HG03196 (cell line): ENCODE data around the gene DNM1.
A peak's percentile ranks its signal among the peaks of the same experiment; 100 is the strongest.
"Not testable (repeated sequence)": the region's sequence is repeated elsewhere in the genome, so short reads cannot be mapped to it uniquely, and the experiment has no call there.

Experiments used
- ATAC-seq: cut with Tn5 transposase; IDR thresholded peaks from one replicate; pipeline ENCODE4 v1.9.1; 2021; ENCODE audit not compliant: unreplicated experiment

DNM1 gene

DNA sequence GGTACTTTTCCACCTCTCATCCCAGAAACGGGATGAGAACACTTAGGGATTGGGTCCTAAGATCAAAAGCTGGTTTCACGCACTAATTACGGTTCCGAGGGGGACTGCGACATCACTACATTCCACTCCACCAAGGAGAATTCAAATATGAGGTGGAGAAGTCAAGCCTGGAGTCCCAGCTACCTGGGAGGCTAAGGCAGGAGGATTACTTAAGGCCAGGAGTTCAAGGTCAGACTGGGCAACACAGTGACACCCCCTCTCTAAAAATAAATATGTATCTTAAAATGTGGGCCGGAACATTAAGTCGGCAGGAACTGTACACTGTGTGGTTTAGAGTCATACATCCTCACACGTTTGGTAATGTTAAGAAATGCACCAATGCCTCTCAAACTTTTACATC, 71.1 kb downstream of the DNM1 start:
- ATAC-seq, result no peak

DNA sequence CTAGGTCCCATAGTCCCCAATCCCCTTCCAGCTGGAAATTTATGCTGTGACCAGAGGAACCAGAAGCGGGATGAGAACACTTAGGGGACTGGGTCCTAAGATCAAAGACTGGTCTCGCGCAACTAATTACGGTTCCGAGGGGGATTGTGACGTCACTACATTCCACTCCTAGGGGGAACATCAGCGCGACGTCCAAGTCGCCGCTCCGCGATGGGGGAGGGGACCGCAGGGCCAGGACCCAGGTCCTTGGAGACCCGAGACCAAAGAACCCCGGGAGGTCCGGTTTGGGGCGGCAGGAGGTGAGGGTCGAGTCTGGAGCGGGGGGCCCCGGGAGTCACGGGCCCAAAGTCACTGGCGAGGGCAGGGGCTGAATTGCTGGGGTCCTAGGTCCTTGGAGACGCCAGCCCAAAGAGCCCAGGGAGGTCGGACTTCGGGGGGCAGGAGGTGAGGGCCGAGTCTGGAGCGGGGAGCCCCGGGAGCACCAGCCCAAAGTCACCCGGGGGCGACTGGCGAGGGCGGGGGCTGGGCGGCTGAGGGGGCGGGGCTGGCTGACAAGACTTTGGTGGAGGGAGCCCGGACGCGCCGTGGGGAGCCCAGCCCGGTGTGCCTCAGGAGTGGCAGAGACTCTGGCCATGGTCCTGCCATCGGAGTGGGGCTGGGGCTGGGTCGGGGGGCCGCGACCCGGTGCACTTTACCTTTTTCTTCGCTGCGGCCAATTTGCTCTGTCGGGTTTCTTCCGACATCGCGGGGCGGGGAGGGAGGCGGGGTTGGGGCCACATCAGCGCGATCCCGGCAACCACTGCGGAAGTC, 72.2 kb downstream of the DNM1 start, which contains the start of gene GOLGA2:
TSS of gene GOLGA2 (minus strand) at position 810 of the 810 bp plus-strand sequence. CDS start at position 779, 31 bp downstream.
- ATAC-seq, result peak; percentile 48

DNA sequence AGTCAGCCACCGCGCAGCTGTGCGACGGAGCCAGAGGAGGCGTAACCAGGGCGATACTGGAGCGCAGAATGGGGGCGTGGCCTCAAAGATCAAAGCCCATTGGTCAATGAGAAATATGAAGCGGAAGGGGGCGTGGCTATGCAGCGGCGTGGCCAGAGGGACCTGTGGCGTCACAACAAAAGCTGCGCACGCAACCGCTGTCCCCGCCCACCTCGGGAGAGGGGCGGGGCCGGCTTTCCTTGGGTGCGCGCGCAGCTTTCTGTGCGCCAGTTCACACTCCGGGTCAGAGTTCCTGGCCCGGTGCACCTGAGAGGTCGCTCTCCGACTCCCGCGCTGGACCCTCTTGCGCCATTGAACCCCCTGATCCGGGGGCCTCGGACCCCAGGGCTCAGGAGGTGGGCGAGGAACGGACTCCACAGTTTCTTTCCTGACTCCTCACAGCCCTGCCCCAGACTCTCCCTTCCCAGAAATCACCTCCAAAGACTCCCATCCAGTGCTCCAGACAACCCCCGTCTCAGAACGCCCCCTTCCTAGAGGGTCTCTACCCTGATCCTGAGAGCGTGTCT, 72.9 kb downstream of the DNM1 start, which contains the start of gene SWI5:
TSS of gene SWI5 (plus strand) at position 269 of the 566 bp plus-strand sequence.
- peak; percentile 91 for ATAC-seq

DNA sequence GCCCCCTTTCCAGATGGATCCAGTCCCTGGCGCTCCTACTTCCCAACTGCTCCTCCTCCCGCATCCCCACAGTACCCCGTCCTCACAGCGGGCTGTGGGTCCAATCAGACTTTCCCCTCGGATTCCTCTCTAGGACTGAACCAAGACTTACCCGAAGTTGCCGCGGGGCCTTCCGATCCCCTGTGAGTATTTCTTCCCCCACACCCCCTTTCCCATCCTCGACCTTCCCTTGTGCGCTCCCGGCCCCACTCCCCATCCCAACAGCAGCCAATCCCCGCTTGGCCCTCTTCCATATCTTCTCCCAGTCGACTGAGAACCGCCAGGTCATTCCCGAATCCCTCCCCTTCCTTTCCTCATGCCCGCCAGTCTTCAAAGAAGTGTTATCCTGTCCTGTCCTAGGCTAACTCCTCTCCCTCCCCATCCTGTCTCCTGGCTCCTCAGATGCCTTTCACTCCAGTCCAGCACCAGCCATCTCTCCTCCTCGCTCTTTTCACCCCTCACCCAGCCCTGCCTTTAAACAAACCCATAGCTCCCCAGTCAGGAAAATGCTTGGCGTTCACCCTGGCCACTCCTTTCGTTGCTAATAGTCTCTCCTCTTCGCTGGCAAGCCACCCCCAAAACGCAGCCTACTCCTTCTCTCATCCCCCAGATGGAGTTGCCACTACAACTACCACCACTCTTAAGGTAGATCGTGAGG, 73.5 kb downstream of the DNM1 start:
- no peak for ATAC-seq

DNA sequence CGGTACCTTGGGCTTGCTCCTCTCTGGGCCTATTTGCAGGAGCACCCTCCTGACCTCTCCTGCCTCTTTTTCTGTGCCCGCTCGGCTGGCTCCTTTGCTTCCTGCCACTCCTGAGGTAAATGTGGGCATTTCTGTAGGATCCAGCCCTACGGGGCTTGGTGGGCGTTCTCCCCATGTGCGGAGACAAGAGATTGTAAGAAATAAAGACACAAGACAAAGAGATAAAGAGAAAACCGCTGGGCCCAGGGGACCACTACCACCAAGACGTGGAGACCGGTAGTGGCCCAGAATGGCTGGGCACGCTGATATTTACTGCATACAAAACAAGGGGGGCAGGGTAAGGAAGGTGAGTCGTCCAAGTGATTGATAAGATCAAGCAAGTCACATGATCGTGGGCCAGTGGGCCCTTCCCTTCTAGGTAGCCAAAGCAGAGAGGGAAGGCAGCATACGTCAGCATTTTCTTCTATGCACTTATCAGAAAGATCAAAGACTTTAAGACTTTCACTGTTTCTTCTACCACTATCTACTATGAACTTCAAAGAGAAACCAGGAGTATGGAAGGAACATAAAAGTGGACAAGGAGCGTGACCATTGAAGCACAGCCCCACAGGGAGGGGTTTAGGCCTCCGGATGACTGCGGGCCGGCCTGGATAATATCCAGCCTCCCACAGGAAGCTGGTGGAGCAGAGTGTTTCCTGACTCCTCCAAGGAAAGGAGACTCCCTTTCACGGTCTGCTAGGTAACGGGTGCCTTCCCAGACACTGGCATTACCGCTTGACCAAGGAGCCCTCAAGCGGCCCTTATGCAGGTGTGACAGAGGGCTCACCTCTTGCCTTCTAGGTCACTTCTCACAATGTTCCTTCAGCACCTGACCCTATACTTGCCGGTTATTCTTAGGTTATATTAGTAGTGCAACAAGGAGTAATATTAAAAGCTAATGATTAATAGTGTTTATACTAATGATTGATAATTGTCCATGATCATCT, 76.2 kb downstream of the DNM1 start:
- ATAC-seq, result not testable (repeated sequence)

DNA sequence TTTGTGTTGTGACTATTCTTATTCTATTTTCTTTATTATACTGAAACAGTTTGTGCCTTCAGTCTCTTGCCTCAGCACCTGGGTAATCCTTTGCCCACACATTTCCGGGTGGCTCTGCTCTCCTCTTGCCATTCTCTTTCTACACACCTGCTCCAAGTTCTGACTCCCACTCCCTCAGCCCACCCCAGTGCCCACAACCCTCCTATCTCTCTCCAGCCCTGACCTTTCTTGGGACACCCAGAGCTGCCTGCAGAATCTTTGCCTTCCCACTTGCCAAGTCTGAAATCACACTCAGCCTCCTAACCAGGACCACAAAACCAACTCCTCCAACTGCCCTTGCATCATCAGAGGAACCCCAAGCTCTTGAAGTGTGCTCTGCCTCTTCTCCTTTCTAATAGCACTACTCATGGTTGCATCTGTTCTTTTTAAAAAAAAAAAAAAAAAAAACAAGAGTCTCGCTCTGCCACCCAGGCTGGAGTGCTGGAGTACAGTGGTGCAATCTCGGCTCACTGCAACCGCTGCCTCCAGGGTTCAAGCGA, 77.0 kb downstream of the DNM1 start:
- ATAC-seq, result no peak

GRCh38 chr9:128282500-128282899, 79.3 kb downstream of the DNM1 start:
- ATAC-seq, result no peak

DNA sequence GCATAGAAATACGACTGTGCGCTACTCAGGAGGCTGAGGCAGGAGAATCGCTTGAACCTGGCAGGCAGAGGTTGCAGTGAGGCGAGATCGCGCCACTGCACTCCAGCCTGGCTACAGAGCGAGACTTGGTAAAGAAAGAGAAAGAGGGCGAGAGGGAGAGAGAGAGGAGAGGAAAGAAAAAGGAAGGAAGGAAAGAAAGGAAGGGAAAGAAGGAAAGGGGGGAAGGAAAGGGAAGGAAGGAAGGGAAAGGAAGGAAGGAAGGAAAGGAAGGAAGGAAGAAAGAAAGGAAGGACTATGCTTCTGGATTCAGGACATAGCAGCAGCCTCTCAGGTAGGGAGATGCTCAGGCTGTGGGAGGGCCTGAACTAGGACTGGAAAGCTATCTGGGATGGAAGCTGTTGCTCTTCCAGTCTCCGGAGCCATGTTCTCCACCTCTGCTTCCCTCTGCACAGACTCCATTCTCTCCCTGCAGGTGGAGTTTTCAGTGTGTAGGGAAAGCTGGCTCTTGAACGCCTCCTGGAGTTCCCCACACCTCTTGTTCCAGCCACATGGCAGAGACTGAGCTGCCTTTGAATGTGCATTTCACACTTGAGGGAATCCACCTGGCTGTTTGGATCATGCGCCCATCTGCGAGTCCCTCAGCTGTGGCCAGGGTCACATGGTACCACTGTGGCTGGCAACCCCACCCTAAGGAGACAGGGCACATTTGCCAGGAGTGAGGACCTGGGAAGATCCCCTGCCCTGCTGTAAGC, 82.0 kb downstream of the DNM1 start:
- ATAC-seq, result no peak

DNA sequence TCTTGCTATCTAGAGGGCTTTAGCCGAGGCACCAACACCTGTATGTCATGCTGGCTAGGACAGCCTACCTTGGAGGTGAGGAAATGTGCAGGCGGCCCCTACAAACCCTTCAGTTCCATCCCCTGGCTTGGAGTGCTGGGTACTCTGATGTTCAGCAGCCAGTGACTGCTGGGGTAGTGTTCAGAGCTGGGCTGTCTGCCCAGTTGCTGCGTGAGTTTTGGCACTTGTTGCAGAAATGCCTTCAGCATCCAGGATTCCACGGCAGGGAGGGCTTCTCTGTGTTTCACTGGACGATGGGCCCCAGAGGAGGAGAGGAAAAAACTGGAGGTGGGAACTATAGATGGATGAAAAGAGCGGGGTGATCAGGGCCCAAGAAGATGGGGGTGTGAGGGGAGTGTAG, 83.3 kb downstream of the DNM1 start:
- ATAC-seq, result no peak

GRCh38 chr9:128288273-128289004, 85.3 kb downstream of the DNM1 start:
- no peak for ATAC-seq

DNA sequence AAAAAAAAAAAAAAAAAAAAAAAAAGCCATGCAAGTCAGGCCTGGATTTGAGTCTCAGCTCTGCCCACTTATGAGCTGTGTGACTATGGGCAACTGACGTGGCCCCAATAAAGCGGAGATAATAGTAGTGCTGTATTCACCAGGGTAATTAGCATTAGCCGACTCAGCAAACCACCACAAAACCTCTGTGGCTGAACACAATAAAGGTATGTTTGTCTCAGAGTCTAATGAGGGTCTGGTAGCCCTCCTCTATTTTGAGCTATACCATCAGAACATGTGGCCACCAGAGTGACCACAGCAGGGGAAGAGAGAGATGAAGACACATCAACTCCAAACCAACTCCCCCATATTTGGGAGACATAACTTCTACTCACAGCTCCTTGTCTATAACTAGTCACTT, 88.8 kb downstream of the DNM1 start:
- ATAC-seq, result no peak

DNA sequence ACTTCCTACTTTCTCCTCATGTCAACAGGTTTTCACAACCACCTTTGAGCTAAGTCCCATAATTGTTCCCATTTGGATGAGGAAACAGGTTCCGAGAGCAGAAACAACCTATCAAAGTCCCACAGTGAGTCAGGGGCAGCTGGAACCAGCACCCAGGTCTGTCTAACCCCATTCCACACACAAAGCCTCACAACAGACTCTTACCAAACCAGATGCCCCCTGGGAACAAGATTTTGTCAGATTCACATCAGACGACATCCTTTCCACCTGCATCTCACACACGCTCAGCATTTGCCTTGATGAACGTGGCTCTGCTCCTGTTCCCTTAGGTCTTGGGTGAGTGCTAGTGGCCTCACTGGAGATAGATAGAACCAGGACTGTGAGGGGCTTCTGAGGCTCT, 89.9 kb downstream of the DNM1 start:
- no peak for ATAC-seq

DNA sequence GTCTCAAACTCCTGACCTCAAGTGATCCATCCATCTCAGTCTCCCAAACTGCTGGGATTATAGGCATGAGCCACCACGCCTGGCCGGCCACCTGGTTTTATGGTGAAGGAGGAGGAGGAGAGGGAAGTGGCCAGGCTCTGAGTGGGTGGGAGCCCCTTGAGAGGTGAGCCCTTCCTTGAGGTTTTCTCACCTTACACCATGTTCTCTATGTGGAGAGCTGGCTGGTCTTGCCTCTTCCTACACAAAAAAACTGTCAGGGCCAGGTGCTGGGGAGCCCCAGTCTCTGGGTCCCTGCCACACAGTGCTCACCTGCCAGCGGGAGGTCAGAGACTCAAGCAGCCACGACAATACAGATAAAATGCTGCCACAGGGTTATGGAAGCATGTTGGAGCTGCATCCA, 91.0 kb downstream of the DNM1 start:
- no peak for ATAC-seq

DNA sequence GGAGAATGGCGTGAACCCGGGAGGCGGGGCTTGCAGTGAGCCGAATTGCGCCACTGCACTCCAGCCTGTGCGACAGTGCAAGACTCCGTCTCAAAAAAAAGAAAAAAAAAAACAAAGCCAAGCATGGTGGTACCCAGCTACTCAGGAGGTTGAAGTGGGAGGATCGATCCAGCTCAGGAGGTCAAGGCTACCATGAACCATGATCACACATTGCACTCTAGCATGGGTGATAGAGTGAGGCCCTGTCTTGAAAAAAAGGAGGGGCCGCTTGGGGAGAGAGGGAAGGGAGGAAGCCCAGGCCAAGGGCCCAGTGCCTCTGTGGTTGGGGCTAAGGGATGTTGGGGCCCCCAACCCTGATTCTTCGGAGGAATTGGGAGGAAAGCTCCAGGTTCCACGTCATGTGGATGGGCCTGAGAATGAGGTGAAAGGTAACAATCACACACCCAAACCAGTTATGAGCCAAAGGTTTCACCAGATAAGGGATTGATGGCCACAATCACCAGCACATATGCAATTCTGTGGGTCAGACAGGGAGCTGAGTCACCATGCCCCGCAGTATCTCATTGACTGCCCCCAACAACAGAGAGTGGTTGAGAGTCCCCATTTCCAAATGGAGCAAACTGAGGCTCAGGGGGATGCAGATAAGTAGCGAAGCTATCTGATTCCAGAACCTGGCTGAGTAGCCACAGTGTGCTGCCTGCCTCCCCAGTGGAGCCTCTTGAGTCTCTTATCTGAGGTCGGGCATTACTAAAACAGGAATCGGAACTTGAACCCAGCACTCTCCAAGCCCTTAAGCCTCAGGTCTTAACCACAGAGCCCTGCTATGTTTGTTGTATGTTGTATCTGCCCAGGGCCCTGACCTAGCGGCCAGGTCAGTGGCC, 93.4 kb downstream of the DNM1 start:
- no peak for ATAC-seq

- ATAC-seq, result no peak
These were observed 94.1 kb downstream of the DNM1 start for GRCh38 chr9:128297221-128297773.

DNA sequence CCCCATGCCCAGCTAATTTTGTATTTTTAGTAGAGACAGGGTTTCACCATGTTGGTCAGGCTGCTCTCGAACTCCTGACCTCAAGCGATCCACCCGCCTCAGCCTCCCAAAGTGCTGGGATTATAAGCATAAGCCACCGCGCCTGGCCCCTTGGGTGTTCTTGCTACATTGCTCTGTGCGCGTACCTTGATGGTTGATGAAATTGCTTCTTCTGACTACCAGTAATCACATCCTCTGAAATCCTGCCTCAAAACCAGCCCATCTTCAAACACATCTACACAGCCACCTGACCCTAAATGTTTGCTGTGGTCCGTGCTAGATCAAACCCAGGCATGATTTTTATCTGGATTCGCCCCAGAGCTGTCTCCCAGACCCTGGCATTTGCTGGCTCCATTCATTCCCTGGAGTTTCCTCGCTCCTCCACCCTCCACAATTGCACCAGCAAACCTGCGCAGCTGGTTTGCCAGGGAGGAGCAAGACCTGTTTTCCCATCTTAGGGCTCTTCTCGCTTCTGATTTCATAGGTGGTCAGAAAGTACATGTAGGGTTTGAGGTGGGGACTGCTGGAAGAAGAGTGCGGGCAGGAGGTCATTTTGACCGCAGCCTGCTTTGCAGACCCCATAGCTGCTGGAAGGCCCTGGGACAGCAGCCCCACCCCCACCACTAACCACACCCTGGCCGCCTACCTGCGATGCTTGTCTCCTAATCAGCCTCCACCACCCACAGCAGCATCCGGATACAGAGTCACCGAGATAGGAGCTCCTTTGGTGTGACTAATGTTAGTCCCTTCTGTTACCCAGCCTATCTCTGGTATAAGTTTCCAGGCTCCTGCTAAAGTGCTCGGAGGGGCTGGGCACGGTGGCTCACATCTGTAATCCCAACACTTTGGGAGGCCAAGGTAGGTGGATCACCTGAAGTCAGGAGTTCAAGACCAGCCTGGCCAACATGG, 95.6 kb downstream of the DNM1 start:
- no peak for ATAC-seq
